KMS-11 (cell line): Measurements from ENCODE around the gene MRPL28.
"Not testable (repeated sequence)": the region's sequence is repeated elsewhere in the genome, so short reads cannot be mapped to it uniquely, and the experiment has no call there.

Source experiments
- H2AFZ ChIP-seq: fragments of 200-600 bp; sonication (generic); 2 replicates; pipeline ENCODE4 v1.6.1; 2016; ENCODE audit warnings: antibody characterized with exemption, mixed run types, low read depth
- H3K27ac ChIP-seq: fragments of 200-600 bp; sonication (generic); 2 replicates; pipeline ENCODE4 v1.6.1; 2016; ENCODE audit warnings: mild to moderate bottlenecking, mixed run types
- H3K27me3 ChIP-seq: fragments of 200-600 bp; sonication (generic); 2 replicates; pipeline ENCODE4 v1.6.1; 2017; ENCODE audit warnings: mild to moderate bottlenecking, low read depth, mixed run types, moderate library complexity; ENCODE audit not compliant: insufficient read depth
- H3K36me3 ChIP-seq: fragments of 200-600 bp; sonication (generic); 2 replicates; pipeline ENCODE4 v1.6.1; 2017; ENCODE audit warnings: mild to moderate bottlenecking, mixed run types; ENCODE audit not compliant: insufficient read depth
- H3K4me1 ChIP-seq: fragments of 200-600 bp; sonication (generic); 2 replicates; pipeline ENCODE4 v1.6.1; 2016; ENCODE audit warnings: mild to moderate bottlenecking, low read depth, mixed run types; ENCODE audit not compliant: poor library complexity, severe bottlenecking
- H3K4me2 ChIP-seq: fragments of 200-600 bp; sonication (generic); 2 replicates; pipeline ENCODE4 v1.7.0; 2016; ENCODE audit warnings: mild to moderate bottlenecking, mixed run types
- H3K4me3 ChIP-seq: fragments of 200-600 bp; sonication (generic); IDR thresholded peaks from 2 replicates; pipeline ENCODE4 v1.6.1; 2017; ENCODE audit warnings: low read depth, low read length, mixed read lengths; ENCODE audit not compliant: insufficient read depth
- H3K79me2 ChIP-seq: fragments of 200-600 bp; sonication (generic); 2 replicates; pipeline ENCODE4 v1.6.1; 2016; ENCODE audit warnings: low read depth, mixed run types; ENCODE audit not compliant: insufficient read depth
- H3K9ac ChIP-seq: fragments of 200-600 bp; sonication (generic); 2 replicates; pipeline ENCODE4 v1.6.1; 2016; ENCODE audit warnings: mild to moderate bottlenecking, mixed run types
- H4K20me1 ChIP-seq: fragments of 200-600 bp; sonication (generic); 2 replicates; pipeline ENCODE4 v1.6.1; 2016; ENCODE audit warnings: mild to moderate bottlenecking, mixed run types; ENCODE audit not compliant: insufficient read depth
- CTCF ChIP-seq: fragments of 200-600 bp; sonication (generic); conservative IDR thresholded peaks from 2 replicates; pipeline ENCODE4 v1.6.1; 2017; ENCODE audit warnings: low read depth, mild to moderate bottlenecking, antibody characterized with exemption, low read length, moderate library complexity, mixed read lengths

MRPL28 gene

GRCh38 chr16:342455-343213 lies 27.7 kb downstream of the MRPL28 start:
- Histone ChIP-seq H3K4me3 (no peak overlapping the region), H3K79me2 (peaks cover 68% of the 10 kb centered on the region), H2AFZ (no peak overlapping the region), H3K36me3 (no peaks in the 10 kb centered on the region), H3K9ac (no peak overlapping the region), H3K27me3 (no peaks in the 10 kb centered on the region), H3K4me2 (no peak overlapping the region), H4K20me1 (no peaks in the 10 kb centered on the region), H3K4me1 (no peaks in the 10 kb centered on the region), H3K27ac (no peak overlapping the region)
- TF ChIP-seq CTCF = no peak

- H3K4me2 ChIP-seq, H3K4me3 ChIP-seq, H3K4me1 ChIP-seq, H3K27me3 ChIP-seq, H3K27ac ChIP-seq, H3K9ac ChIP-seq, H3K36me3 ChIP-seq, H2AFZ ChIP-seq, H4K20me1 ChIP-seq: not testable (repeated sequence)
- peaks cover 68% of the 10 kb centered on the region for H3K79me2 ChIP-seq
Observed at GRCh38 chr16:341974-342336, 28.4 kb downstream of the MRPL28 start.

- H4K20me1 ChIP-seq, H3K27ac ChIP-seq, H3K9ac ChIP-seq, H3K27me3 ChIP-seq, H2AFZ ChIP-seq, H3K36me3 ChIP-seq, H3K4me1 ChIP-seq, H3K4me3 ChIP-seq, H3K4me2 ChIP-seq: not testable (repeated sequence)
- peaks cover 73% of the 10 kb centered on the region for H3K79me2 ChIP-seq
Observed at GRCh38 chr16:341095-341973, 29.0 kb downstream of the MRPL28 start.

- Histone ChIP-seq H3K4me2 (no peak overlapping the region), H3K9ac (no peak overlapping the region), H3K79me2 (peaks cover 79% of the 10 kb centered on the region)
Observed at GRCh38 chr16:340370-341091, 29.8 kb downstream of the MRPL28 start.

More at GRCh38 chr16:340370-341091, 29.8 kb downstream of the MRPL28 start:
- H4K20me1 ChIP-seq = no peaks in the 10 kb centered on the region
- TF ChIP-seq CTCF = no peak
- no peaks in the 10 kb centered on the region for H3K36me3 ChIP-seq
- no peaks in the 10 kb centered on the region for H3K27me3 ChIP-seq
- H3K4me3 ChIP-seq = no peak overlapping the region
- no peak overlapping the region for H2AFZ ChIP-seq
- H3K4me1 ChIP-seq = no peaks in the 10 kb centered on the region
- no peak overlapping the region for H3K27ac ChIP-seq
